Nucleus accumbens (tissue), 56 donors: ENCODE data around the gene DIP2C.

Source experiments
- DNase-seq, 56 donors: peaks; one replicate each; lab custom pipeline; 2025; lab: John Stamatoyannopoulos, UW

Gene DIP2C

GRCh38 chr10:247480-247879 is 442.0 kb downstream of the DIP2C start:
- DNase-seq, result no peak

DNA sequence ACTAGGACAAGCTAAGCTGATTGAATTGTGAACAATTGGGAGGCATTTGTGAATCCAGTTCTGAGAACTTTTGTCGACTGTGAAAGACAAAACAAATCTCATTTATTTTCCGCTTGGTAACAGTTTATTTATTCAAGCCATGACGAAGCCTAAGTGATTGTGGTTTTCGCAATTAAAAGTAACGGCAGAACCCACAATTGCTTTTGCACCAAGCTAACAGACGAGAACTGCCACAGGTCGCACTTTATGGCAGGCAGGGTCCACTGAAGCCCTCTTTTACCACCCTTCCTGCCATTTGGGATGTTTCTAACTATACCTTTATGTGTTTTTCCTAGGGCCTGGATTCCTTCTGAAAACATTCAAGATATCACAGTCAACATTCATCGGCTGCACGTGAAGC is 443.0 kb downstream of the DIP2C start:
- no peak for DNase-seq

GRCh38 chr10:244227-244626 is 445.2 kb downstream of the DIP2C start:
- no peak for DNase-seq

GRCh38 chr10:241966-242643 is 447.4 kb downstream of the DIP2C start:
- DNase-seq, result no peak

- DNase-seq, result peak in 16 of 56 donors; percentile 7 to 37 (median 17)
Measured at GRCh38 chr10:241451-241850, 448.0 kb downstream of the DIP2C start.

DNA sequence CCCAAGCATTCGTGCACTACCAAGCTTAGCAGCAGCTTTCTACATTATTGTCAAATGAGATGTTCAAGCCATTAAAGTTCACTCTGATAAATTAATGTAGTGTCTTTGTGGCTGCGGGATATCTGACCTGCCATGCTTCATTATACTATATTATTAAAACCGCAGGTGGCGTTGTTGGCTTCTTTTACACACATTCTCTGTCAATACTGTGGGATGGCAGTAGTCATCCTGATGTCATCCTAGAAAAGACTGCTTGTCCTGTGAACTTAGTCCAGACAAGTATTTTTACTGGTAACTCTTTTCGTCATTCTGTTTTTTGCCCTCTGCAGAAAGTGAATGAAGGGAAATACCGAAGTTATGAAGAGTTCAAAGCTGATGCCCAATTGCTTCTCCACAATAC is 450.4 kb downstream of the DIP2C start:
- no peak for DNase-seq

DNA sequence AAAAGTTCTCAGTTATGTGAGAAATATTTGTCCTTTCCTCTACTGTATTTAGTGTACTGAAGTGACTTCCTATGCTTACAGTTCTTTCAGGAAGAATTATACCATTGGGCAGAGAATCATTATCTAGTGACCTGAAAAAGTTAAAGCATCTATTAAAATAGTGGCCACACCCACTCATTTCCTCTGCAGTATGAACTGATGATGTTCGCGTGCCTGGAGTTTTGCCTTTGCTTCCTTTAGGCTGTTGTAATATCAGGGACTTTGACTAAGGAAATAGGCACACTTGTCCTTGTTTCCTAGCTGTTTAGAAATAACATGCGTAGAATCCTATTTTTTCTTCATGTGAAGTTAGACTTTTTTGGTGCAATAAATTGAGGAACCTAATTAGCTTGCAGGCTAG is 453.6 kb downstream of the DIP2C start:
- DNase-seq, result no peak

DNA sequence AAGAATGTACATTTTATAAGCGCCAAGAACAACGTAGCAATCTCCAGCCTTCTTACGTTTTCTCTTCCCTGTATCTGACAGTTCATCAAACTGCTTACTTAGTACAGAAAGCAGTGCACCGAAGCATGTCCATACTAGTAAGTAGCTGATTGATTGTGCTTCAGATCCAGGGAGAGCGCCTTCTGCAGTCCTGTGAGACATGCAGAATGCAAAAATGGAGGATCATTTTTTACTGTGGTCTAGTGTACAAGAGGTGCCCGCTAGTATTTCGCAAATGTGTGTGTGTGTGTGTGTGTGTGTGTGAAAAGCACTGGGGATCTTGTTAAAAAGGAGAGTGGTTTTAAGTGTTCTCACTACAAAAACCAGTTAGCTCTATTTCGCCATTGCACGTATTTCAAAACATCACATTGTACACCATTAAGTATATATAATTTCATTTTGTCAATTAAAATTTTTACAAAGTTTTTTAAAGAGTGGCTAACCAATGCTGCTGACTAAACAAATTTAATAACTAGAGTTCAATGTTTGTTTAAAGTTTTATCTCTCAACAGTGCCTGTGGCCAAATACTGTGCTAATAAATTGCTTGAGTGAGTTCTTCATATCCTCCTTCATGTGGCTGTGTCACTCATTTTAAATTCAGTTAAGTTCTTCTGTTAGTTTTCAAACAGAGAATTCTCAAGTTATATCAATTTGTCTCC is 454.6 kb downstream of the DIP2C start:
- DNase-seq, result no peak

DNA sequence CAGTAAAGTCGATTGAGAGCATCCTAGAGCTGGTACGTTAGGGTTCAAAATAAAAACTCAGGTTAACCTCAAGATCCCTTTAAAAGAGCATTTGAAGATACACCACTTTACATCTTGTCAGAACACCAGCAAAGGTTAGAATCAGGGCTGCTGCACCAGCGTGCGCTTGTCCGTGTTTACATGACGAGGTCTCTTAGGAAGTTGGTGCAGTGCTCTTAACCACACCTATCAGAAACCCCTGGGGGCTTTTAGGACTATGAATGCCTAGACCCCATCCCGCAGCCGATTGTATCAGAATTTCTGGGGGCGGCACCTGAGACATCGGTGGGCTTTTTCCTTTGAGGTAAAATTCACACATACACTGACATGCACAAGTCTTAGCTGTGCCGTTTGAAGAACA is 456.6 kb downstream of the DIP2C start:
- no peak for DNase-seq

DNA sequence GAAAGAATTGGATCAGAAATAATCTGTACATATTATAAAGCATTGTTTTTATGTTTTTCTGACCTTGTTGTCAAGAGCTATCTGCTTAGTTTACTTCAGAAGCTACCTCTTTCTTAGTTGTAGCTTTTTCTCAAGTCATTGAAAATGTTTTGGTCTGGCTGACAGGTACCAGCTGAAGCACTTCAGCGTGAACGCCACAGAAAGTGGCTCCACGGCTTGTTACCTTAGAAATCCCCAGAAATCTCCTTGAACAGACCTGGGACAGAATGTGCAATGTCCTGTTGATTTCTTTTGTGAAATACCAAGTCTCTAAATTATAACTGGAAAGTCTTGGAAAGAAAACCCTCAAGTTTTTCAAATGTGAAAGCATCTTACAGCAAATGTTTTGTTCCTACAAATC is 457.4 kb downstream of the DIP2C start:
- no peak for DNase-seq

DNA sequence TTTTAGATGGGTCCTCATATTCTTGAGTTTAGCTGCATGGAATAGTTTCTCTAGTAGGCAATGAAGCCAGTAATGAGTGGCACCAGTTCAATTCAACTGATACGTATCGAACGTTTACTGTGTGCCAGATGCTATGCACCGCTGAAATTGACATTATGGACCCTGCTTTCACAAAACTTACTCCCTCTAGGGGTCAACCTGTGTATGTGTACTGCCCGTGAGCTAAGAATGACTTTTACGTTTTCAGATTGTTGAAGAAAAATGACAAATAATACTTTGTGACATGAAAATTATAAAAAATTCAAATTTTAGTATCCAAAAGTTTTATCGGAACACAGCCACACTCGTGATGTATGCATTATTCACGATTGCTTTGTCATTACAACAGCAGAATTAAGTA is 458.7 kb downstream of the DIP2C start:
- no peak for DNase-seq

- DNase-seq, result peak in 1 of 56 donors; percentile 47
Measured at GRCh38 chr10:228366-228765, 461.1 kb downstream of the DIP2C start.

- no peak for DNase-seq
Measured at GRCh38 chr10:227014-227413, 462.5 kb downstream of the DIP2C start.

DNA sequence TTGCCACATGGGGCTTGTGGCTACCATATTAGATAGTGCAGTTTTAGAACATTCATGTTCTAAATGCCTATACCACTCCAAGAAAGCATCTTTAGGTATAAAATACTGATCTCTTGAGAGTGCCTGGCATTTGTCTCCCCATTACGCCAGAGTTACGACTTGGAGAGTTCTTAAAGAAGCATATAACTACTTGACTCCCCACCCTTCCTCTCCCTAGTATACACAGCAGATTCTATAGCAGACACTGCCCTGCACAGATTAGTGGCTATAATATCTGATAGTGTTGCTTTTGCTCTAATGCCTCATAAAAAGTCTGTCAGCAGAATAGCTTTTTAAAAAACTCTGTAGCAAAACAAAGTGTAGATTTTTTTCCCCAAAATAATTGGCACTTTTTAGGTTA is 463.4 kb downstream of the DIP2C start:
- DNase-seq, result no peak

DNA sequence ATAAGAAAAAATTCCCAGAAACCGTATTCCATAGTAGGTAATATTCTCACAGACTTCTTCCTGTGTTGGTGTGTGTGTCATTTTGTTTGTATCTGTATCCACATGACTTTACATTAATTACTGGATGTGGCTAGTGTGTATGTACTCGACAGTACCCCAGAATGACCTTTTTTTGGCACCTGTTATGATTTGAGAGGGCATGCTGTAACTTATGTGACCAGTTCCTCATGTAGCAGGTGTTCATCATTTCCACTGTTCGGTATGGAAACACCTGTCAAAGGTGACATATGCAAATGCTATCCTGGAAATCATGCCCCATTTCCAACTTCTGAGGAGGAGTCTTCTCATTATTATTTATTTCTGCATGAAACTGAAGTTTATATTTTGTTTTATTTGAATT is 464.9 kb downstream of the DIP2C start:
- DNase-seq, result no peak
